Breast epithelium (tissue), 4 donors: ENCODE results near the gene ZSCAN32. TPM values are rescaled to one million over a fixed set of nuclear protein-coding genes. Genes with fewer than 3 reads are reported as not detected.

Source experiments
- DNase-seq, 2 donors: peaks; one replicate each; pipeline ENCODE4 v3.0.0-alpha.2; 2019; ENCODE audit warnings: low spot score in 2 of 2
- H3K27ac ChIP-seq, 2 donors: fragments of 200-600 bp; sonication (generic) in 1 of 2; one replicate each; pipeline ENCODE4 v1.5.1; 2016 to 2019; ENCODE audit warnings: mild to moderate bottlenecking in 1 of 2
- H3K27me3 ChIP-seq, 2 donors: fragments of 200-600 bp; sonication (generic) in 1 of 2; one replicate each; pipeline versions ENCODE4 v1.5.1 to v1.6.0; 2017 to 2019; ENCODE audit warnings: control low read depth in 1 of 2, mild to moderate bottlenecking in 1 of 2
- H3K36me3 ChIP-seq: fragments of 200-600 bp; one replicate; pipeline ENCODE4 v1.5.1; 2019
- H3K4me1 ChIP-seq, 2 donors: fragments of 200-600 bp; sonication (generic); one replicate each; pipeline ENCODE4 v1.5.1; 2016 to 2019; ENCODE audit warnings: control low read depth in 1 of 2
- H3K4me3 ChIP-seq, 3 donors: fragments of 200-600 bp; sonication (generic); 1 replicate in 2 of 3; 2 replicates in 1 of 3; pipeline ENCODE4 v1.5.1; 2016 to 2019; ENCODE audit warnings: mild to moderate bottlenecking in 3 of 3, moderate library complexity in 2 of 3
- H3K9me3 ChIP-seq, 2 donors: fragments of 200-600 bp; sonication (generic) in 1 of 2; one replicate each; pipeline ENCODE4 v1.5.1; 2016 to 2019; ENCODE audit warnings: control low read depth in 1 of 2
- POLR2A ChIP-seq: fragments of 450-650 bp; IDR thresholded peaks from one replicate; pipeline ENCODE4 v1.6.1; 2016; ENCODE audit warnings: antibody characterized with exemption, mild to moderate bottlenecking, moderate library complexity
- POLR2AphosphoS5 ChIP-seq, 3 donors: sonication (generic); formaldehyde crosslinking; IDR thresholded peaks; one replicate each; pipeline ENCODE4 v1.6.1; 2017; ENCODE audit warnings: antibody characterized with exemption in 3 of 3
- intact Hi-C: fragments of 100-400 bp; cut with DNase I; formaldehyde crosslinking; loops from one replicate; pipeline ENCODE4 v1.15.1; 2023; ENCODE audit warnings: low total_unique reads
- total RNA-seq, 3 donors: library from RNA; depleted of rRNA; stranded (reverse); fragments of >200 nt; gene quantifications; one replicate each; pipeline ENCODE4 v1.1.0, GENCODE V29; 2016
- TF ChIP-seq, protein P1 (sequence below), 3 donors: fragments of 450-650 bp; IDR thresholded peaks; one replicate each; pipeline ENCODE4 v1.5.1; 2016 to 2017; ENCODE audit warnings: antibody characterized with exemption in 3 of 3, mild to moderate bottlenecking in 3 of 3, moderate library complexity in 3 of 3

Gene ZSCAN32
- total RNA-seq, 3 donors from 2014 or later, result 10.9 to 17.7 (median 12.8) TPM

- TF ChIP-seq POLR2AphosphoS5 (IDR thresholded peaks at IDR 0.05) (no peak), POLR2A (no peak)
- TF ChIP-seq, protein P1, sequence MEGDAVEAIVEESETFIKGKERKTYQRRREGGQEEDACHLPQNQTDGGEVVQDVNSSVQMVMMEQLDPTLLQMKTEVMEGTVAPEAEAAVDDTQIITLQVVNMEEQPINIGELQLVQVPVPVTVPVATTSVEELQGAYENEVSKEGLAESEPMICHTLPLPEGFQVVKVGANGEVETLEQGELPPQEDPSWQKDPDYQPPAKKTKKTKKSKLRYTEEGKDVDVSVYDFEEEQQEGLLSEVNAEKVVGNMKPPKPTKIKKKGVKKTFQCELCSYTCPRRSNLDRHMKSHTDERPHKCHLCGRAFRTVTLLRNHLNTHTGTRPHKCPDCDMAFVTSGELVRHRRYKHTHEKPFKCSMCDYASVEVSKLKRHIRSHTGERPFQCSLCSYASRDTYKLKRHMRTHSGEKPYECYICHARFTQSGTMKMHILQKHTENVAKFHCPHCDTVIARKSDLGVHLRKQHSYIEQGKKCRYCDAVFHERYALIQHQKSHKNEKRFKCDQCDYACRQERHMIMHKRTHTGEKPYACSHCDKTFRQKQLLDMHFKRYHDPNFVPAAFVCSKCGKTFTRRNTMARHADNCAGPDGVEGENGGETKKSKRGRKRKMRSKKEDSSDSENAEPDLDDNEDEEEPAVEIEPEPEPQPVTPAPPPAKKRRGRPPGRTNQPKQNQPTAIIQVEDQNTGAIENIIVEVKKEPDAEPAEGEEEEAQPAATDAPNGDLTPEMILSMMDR (IDR thresholded peaks at IDR 0.05), result no peak
- peaks cover 6 to 13% of the 10 kb centered on the region in 2 donors for H3K9me3 ChIP-seq
- peaks cover 0 to 3% of the 10 kb centered on the region in 2 donors for H3K27me3 ChIP-seq
- H3K36me3 ChIP-seq, result no peaks in the 10 kb centered on the region
- intact Hi-C loops, result no loop called here
- DNase-seq, result no peak
- H3K4me1 ChIP-seq, result no peaks in the 10 kb centered on the region
- no peak overlapping the region for H3K4me3 ChIP-seq
- H3K27ac ChIP-seq, result no peak overlapping the region
These were observed 41.9 kb downstream of the ZSCAN32 start for GRCh38 chr16:3358871-3359270.

DNA sequence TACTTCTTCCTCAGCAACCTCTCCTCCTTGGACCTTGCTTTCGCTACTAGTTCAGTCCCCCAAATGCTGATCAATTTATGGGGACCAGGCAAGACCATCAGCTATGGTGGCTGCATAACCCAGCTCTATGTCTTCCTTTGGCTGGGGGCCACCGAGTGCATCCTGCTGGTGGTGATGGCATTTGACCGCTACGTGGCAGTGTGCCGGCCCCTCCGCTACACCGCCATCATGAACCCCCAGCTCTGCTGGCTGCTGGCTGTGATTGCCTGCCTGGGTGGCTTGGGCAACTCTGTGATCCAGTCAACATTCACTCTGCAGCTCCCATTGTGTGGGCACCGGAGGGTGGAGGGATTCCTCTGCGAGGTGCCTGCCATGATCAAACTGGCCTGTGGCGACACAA is 44.7 kb downstream of the ZSCAN32 start:
- intact Hi-C loops, result no loop called here
- DNase-seq, result no peak
- H3K27ac ChIP-seq, result no peak overlapping the region

GRCh38 chr16:3355589-3355988 is 45.2 kb downstream of the ZSCAN32 start, which contains the start of gene OR2C1:
TSS of gene OR2C1 (plus strand) at chr16:3355889. CDS start at chr16:3355941, 52 bp downstream.
- H3K9me3 ChIP-seq, result peaks cover 5 to 6% of the 10 kb centered on the region in 2 donors
- no peaks in the 10 kb centered on the region for H3K27me3 ChIP-seq
- H3K27ac ChIP-seq, result no peak within 1 kb of the TSS
- no peak for TF ChIP-seq POLR2AphosphoS5 (IDR thresholded peaks at IDR 0.05)
- no peak for TF ChIP-seq POLR2A
- TF ChIP-seq, protein P1 (IDR thresholded peaks at IDR 0.05), result no peak
- H3K36me3 ChIP-seq, result no peaks in the 10 kb centered on the region
- intact Hi-C loops, result no loop called here
- DNase-seq, result no peak
- no peak within 1 kb of the TSS for H3K4me3 ChIP-seq
- H3K4me1 ChIP-seq, result no peaks in the 10 kb centered on the region

More for the DNA sequence above, 44.7 kb downstream of the ZSCAN32 start:
- no peaks in the 10 kb centered on the region for H3K36me3 ChIP-seq
- no peak overlapping the region for H3K4me3 ChIP-seq
- TF ChIP-seq, protein P1 (IDR thresholded peaks at IDR 0.05), result no peak
- TF ChIP-seq POLR2A (no peak), POLR2AphosphoS5 (IDR thresholded peaks at IDR 0.05) (no peak)
- no peaks in the 10 kb centered on the region for H3K27me3 ChIP-seq
- H3K4me1 ChIP-seq, result no peaks in the 10 kb centered on the region
- H3K9me3 ChIP-seq, result peaks cover 5 to 6% of the 10 kb centered on the region in 2 donors

GRCh38 chr16:3349175-3349574 is 51.6 kb downstream of the ZSCAN32 start:
- peaks cover 0 to 7% of the 10 kb centered on the region in 2 donors for H3K9me3 ChIP-seq
- intact Hi-C loops, result no loop called here
- no peak overlapping the region for H3K27ac ChIP-seq
- no peak for TF ChIP-seq POLR2A
- TF ChIP-seq, protein P1 (IDR thresholded peaks at IDR 0.05), result no peak
- no peak for TF ChIP-seq POLR2AphosphoS5 (IDR thresholded peaks at IDR 0.05)
- H3K4me3 ChIP-seq, result no peak overlapping the region
- H3K4me1 ChIP-seq, result no peaks in the 10 kb centered on the region
- no peaks in the 10 kb centered on the region for H3K36me3 ChIP-seq
- DNase-seq, result no peak
- no peaks in the 10 kb centered on the region for H3K27me3 ChIP-seq

DNA sequence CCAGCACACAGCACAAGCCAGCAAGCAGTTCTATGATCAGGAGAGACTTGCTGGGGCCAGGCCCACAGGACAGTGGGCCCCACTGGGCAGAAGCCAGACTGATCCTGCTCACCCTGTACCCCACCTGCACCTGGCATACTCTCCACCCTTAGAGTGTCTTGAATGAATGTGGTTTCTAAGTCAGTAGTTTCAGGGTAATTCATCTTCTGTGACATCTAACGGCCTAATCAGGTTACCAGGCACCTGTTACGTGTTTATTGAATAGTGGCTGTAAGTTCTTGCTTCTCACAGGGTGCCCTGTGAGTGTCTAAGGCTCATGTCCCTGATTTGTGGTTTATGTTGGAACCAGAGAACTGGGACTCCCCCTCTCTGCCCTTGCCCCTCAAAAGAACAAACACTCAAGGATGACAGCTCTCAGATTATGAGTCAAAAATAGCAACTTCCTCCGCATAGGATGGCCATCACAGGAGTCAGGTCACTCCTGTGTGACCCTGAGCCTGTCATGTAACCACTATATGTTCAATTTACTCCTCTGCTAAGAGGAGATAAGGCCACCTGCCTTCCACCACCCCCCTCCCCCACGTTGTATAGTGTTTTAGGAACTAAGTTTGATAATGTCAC is 52.1 kb downstream of the ZSCAN32 start:
- H3K9me3 ChIP-seq, result peaks cover 0 to 7% of the 10 kb centered on the region in 2 donors
- H3K27me3 ChIP-seq, result no peaks in the 10 kb centered on the region
- no peak overlapping the region for H3K4me3 ChIP-seq
- no peak for TF ChIP-seq POLR2AphosphoS5 (IDR thresholded peaks at IDR 0.05)
- no peak for TF ChIP-seq POLR2A
- TF ChIP-seq, protein P1 (IDR thresholded peaks at IDR 0.05), result no peak
- DNase-seq, result no peak
- H3K36me3 ChIP-seq, result no peaks in the 10 kb centered on the region
- H3K4me1 ChIP-seq, result no peaks in the 10 kb centered on the region
- intact Hi-C loops, result no loop called here
- H3K27ac ChIP-seq, result no peak overlapping the region
